ENCODE results near the gene UPK2.

The UPK2 gene

GRCh38 chr11:118912742-118913410 is 43.2 kb upstream of the UPK2 start:
- TF ChIP-seq, protein P1, sequence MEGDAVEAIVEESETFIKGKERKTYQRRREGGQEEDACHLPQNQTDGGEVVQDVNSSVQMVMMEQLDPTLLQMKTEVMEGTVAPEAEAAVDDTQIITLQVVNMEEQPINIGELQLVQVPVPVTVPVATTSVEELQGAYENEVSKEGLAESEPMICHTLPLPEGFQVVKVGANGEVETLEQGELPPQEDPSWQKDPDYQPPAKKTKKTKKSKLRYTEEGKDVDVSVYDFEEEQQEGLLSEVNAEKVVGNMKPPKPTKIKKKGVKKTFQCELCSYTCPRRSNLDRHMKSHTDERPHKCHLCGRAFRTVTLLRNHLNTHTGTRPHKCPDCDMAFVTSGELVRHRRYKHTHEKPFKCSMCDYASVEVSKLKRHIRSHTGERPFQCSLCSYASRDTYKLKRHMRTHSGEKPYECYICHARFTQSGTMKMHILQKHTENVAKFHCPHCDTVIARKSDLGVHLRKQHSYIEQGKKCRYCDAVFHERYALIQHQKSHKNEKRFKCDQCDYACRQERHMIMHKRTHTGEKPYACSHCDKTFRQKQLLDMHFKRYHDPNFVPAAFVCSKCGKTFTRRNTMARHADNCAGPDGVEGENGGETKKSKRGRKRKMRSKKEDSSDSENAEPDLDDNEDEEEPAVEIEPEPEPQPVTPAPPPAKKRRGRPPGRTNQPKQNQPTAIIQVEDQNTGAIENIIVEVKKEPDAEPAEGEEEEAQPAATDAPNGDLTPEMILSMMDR (IDR thresholded peaks at IDR 0.05), result no peak
- Histone ChIP-seq H3K4me2 (ENCODE audit: low read length) (no peak overlapping the region), H3K4me1 (peaks cover 14% of the 10 kb centered on the region), H3K27me3 (ENCODE audit: control insufficient read depth, insufficient read depth, low read length) (no peaks in the 10 kb centered on the region), H3K79me2 (peaks cover 2% of the 10 kb centered on the region), H3K9me3 (ENCODE audit: control insufficient read depth, low read length) (no peaks in the 10 kb centered on the region), H3K36me3 (ENCODE audit: control insufficient read depth, insufficient read depth, low read length) (no peaks in the 10 kb centered on the region), H3K27ac (peak overlapping the region; percentile 49), H2AFZ (no peak overlapping the region), H3K4me3 (ENCODE audit: low read depth, low read length) (no peak overlapping the region), H3K9ac (no peak overlapping the region)

DNA sequence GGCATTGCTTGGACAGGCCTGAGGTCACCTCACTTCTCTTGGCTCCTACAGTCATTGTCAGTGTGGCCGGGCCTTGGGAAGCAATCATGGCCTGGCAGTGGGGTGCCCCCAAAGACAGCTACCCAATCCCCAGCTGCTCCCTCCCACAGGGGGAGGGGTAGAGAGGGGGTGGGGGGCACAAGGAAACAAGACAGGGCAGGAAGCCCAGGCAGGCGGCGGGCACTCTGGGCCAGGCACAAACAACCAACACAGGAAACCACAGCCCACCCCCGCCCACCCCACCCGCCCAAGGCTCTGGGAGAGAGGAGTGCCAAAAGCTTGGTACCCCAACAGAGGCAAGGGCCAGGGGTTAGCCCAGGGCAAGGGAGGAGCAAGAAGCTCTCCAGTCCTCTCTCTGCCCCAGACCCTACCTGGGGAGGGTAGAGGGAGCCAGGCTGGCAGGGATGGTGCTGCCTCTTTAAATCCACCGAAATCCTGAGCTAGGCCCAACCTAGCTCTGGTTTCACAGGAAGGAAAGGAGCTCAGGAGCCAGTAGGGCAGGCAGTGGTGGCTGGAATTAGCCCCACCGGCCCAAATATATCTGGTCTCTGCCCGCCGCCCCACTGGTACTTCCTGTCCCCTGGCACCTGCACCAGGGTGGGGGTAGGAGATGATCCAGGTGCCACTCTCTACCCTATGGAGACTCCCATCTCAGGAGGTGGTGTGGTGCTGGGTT is 42.5 kb upstream of the UPK2 start:
- TF ChIP-seq, protein P1 (IDR thresholded peaks at IDR 0.05), result no peak
- peak overlapping the region; percentile 24 for H3K27ac ChIP-seq

DNA sequence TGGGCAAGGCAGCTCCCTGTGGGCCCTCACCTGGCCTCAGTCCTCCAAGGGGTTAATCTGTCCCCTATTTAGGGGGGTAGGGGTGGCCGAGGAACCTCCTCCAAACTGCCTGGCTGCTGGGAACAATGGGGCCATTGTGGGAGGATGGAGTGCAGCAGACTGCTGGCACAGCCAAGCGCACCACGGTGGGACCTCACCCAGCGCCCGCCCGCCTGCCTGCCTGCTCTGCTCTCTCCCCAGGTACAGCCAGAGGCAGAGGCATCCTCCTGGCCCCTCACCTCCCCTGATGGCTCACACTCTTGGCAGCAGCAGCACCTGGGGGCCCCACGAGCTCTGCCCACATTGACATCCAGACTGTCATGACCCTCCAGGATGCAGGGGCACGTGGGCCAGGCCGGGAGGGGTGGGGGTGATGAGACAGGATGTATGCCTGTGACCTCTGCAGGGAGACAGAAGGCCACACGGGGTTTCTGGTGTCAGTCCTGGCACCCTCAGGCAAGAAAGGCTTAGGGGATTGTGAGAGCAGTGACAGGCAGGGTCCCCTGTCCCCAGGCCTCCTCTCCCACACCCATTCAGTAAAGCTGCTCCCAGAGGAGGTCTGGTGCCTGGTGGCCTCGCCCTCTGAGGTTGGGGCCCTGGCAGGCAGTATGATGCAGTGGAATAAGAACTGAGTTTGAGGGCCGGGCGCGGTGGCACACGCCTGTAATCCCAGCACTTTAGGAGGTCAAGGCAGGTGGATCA is 41.8 kb upstream of the UPK2 start:
- H3K4me2 ChIP-seq (ENCODE audit: low read length), result peak overlapping the region; percentile 31
- peak overlapping the region; percentile 32 for H3K27ac ChIP-seq
- no peaks in the 10 kb centered on the region for H3K9me3 ChIP-seq (ENCODE audit: control insufficient read depth, low read length)
- no peak overlapping the region for H2AFZ ChIP-seq
- TF ChIP-seq, protein P1 (IDR thresholded peaks at IDR 0.05), result no peak
- no peak overlapping the region for H3K9ac ChIP-seq
- peaks cover 19% of the 10 kb centered on the region for H3K4me1 ChIP-seq
- H3K36me3 ChIP-seq (ENCODE audit: control insufficient read depth, insufficient read depth, low read length), result no peaks in the 10 kb centered on the region
- peaks cover 2% of the 10 kb centered on the region for H3K79me2 ChIP-seq
- no peaks in the 10 kb centered on the region for H3K27me3 ChIP-seq (ENCODE audit: control insufficient read depth, insufficient read depth, low read length)
- H3K4me3 ChIP-seq (ENCODE audit: low read depth, low read length), result no peak overlapping the region

More for the DNA sequence above, 42.5 kb upstream of the UPK2 start:
- Histone ChIP-seq H3K9me3 (ENCODE audit: control insufficient read depth, low read length) (no peaks in the 10 kb centered on the region), H3K79me2 (peaks cover 2% of the 10 kb centered on the region), H3K4me1 (peaks cover 16% of the 10 kb centered on the region), H3K36me3 (ENCODE audit: control insufficient read depth, insufficient read depth, low read length) (no peaks in the 10 kb centered on the region), H3K9ac (no peak overlapping the region), H2AFZ (no peak overlapping the region), H3K27me3 (ENCODE audit: control insufficient read depth, insufficient read depth, low read length) (no peaks in the 10 kb centered on the region), H3K4me2 (ENCODE audit: low read length) (peak overlapping the region; percentile 31), H3K4me3 (ENCODE audit: low read depth, low read length) (no peak overlapping the region)

GRCh38 chr11:118914987-118915386 is 41.1 kb upstream of the UPK2 start:
- peaks cover 2% of the 10 kb centered on the region for H3K79me2 ChIP-seq
- H3K27me3 ChIP-seq (ENCODE audit: control insufficient read depth, insufficient read depth, low read length), result no peaks in the 10 kb centered on the region
- peaks cover 19% of the 10 kb centered on the region for H3K4me1 ChIP-seq
- peak overlapping the region; percentile 32 for H3K27ac ChIP-seq
- TF ChIP-seq, protein P1 (IDR thresholded peaks at IDR 0.05), result no peak
- no peaks in the 10 kb centered on the region for H3K36me3 ChIP-seq (ENCODE audit: control insufficient read depth, insufficient read depth, low read length)
- H3K9ac ChIP-seq, result no peak overlapping the region
- no peak overlapping the region for H2AFZ ChIP-seq
- H3K4me2 ChIP-seq (ENCODE audit: low read length), result no peak overlapping the region
- H3K4me3 ChIP-seq (ENCODE audit: low read depth, low read length), result no peak overlapping the region
- no peaks in the 10 kb centered on the region for H3K9me3 ChIP-seq (ENCODE audit: control insufficient read depth, low read length)

Data from parathyroid adenoma (tissue), 2 donors.